ENCODE results near the gene RBBP8.

GRCh38 chr18:23038712-23039111 lies 105.6 kb downstream of the RBBP8 start:
- TF ChIP-seq CTCF (IDR thresholded peaks at IDR 0.05) (no peak), EP300 (IDR thresholded peaks at IDR 0.05) (no peak), POLR2AphosphoS5 (IDR thresholded peaks at IDR 0.05) (no peak)

Data from stomach (tissue), 4 donors.